Smooth muscle cell (in vitro differentiated cells): Measurements from ENCODE around the gene ACMSD. TPM values are rescaled to one million over a fixed set of nuclear protein-coding genes. Genes with fewer than 3 reads are reported as not detected.

Source experiments
- DNase-seq: peaks from one replicate; lab custom pipeline; 2025; ENCODE audit not compliant: unreplicated experiment; lab: John Stamatoyannopoulos, UW
- H2AFZ ChIP-seq: fragments of 200-600 bp; sonication (generic); 2 replicates; pipeline ENCODE4 v1.6.0; 2016; ENCODE audit warnings: antibody characterized with exemption, low read depth, mild to moderate bottlenecking
- H3F3A ChIP-seq: fragments of 200-600 bp; sonication (generic); 2 replicates; pipeline ENCODE4 v1.6.0; 2017; ENCODE audit warnings: antibody characterized with exemption, low read depth
- H3K27ac ChIP-seq: fragments of 200-600 bp; sonication (generic); 2 replicates; pipeline ENCODE4 v1.5.1; 2016; ENCODE audit warnings: low read depth, mild to moderate bottlenecking
- H3K27me3 ChIP-seq: fragments of 200-600 bp; sonication (generic); 2 replicates; pipeline ENCODE4 v1.6.1; 2016; ENCODE audit warnings: low read depth, mild to moderate bottlenecking
- H3K36me3 ChIP-seq: fragments of 200-600 bp; sonication (generic); 2 replicates; pipeline ENCODE4 v1.5.1; 2016; ENCODE audit warnings: low read depth
- H3K4me1 ChIP-seq: fragments of 200-600 bp; sonication (generic); 2 replicates; pipeline ENCODE4 v1.5.1; 2016; ENCODE audit warnings: low read depth
- H3K4me2 ChIP-seq: fragments of 200-600 bp; sonication (generic); 2 replicates; pipeline ENCODE4 v1.6.0; 2016; ENCODE audit warnings: mild to moderate bottlenecking
- H3K4me3 ChIP-seq: fragments of 200-600 bp; sonication (generic); 2 replicates; pipeline ENCODE4 v1.5.1; 2016; ENCODE audit warnings: mild to moderate bottlenecking
- H3K79me2 ChIP-seq: fragments of 200-600 bp; sonication (generic); 2 replicates; pipeline ENCODE4 v1.6.0; 2016; ENCODE audit warnings: low read depth, mild to moderate bottlenecking
- H3K9ac ChIP-seq: fragments of 200-600 bp; sonication (generic); 2 replicates; pipeline ENCODE4 v1.6.0; 2016; ENCODE audit warnings: low read depth
- H3K9me3 ChIP-seq: fragments of 200-600 bp; sonication (generic); replicated peaks from 2 replicates; pipeline ENCODE4 v1.5.1; 2016; ENCODE audit warnings: low read depth
- H4K20me1 ChIP-seq: fragments of 200-600 bp; sonication (generic); 2 replicates; pipeline ENCODE4 v1.6.0; 2016; ENCODE audit warnings: low read depth
- CTCF ChIP-seq: fragments of 200-600 bp; sonication (generic); IDR thresholded peaks from 2 replicates; pipeline ENCODE4 v1.5.1; 2017; ENCODE audit warnings: borderline replicate concordance, mild to moderate bottlenecking, antibody characterized with exemption; ENCODE audit not compliant: insufficient read depth, poor library complexity, severe bottlenecking
- WGBS: methylation state at CpG from one replicate; pipeline ENCODE4 v1.1.7; 2016; ENCODE audit warnings: low lambda C conversion rate; 5-methylcytosine and 5-hydroxymethylcytosine counted together
- polyA plus RNA-seq: library from polyadenylated mRNA; unstranded; fragments of >200 nt; fragmentation: Nextera tagmentation; extraction: Ambion mirVana; gene quantifications from 2 replicates; pipeline ENCODE4 v1.2.1, GENCODE V29; 2016
- total RNA-seq: library from RNA; depleted of rRNA; stranded (reverse); fragments of >200 nt; gene quantifications from 2 replicates; pipeline ENCODE4 v1.2.3, GENCODE V29; 2014

Gene ACMSD
- total and polyA plus RNA-seq, 2 experiments from 2014 or later, result not detected

DNA sequence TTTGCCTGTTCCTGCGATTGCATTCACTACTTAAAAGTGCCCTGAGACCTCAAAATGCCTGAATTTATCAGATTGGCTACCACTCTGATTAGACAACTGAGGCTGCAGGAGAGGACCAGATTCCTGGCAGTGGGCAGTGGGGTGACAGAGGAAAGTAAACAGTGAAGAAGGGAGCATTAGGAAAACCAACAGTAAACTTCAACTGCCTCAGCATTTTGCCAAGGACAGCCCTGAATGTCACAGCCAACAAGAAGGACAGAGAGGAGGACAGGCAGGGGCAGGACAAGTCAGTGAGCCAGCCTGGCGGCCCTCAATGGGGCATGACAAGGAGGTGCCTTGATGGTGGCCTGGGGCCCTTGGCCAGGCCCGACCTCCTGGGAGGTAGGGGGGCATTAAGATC, 24.3 kb downstream of the ACMSD start:
- DNase-seq, result no peak
- no peaks in the 10 kb centered on the region for H3K27me3 ChIP-seq
- 88% methylated on average over 3 of the region's 3 CpGs for WGBS

DNA sequence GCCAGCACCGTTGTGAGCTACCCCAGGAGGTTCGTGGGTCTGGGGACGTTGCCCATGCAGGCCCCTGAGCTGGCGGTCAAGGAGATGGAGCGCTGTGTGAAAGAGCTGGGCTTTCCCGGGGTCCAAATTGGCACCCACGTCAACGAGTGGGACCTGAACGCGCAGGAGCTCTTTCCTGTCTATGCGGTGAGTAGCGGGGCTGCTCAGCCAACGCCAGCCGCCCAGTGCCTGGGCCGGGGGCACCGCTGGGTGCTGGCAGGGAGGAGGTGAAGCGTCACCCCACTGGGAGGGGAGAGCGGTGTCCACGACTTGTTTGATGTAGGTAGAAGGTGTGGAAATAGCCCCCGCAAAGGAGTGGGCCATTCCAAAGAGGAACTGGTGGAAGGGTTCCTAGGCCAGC, 25.0 kb downstream of the ACMSD start:
- H3F3A ChIP-seq, result no peaks in the 10 kb centered on the region
- DNase-seq, result no peak
- no peaks in the 10 kb centered on the region for H3K79me2 ChIP-seq
- no peaks in the 10 kb centered on the region for H3K36me3 ChIP-seq
- no peak overlapping the region for H3K9ac ChIP-seq
- no peak for TF ChIP-seq CTCF
- no peak overlapping the region for H3K27ac ChIP-seq
- H3K4me3 ChIP-seq, result no peak overlapping the region
- H2AFZ ChIP-seq, result no peak overlapping the region
- H3K4me2 ChIP-seq, result no peak overlapping the region
- H3K27me3 ChIP-seq, result no peaks in the 10 kb centered on the region
- no peaks in the 10 kb centered on the region for H4K20me1 ChIP-seq
- H3K9me3 ChIP-seq, result no peaks in the 10 kb centered on the region
- 96% methylated on average over 20 of the region's 20 CpGs for WGBS
- no peaks in the 10 kb centered on the region for H3K4me1 ChIP-seq

More for the DNA sequence above, 24.3 kb downstream of the ACMSD start:
- no peaks in the 10 kb centered on the region for H3K36me3 ChIP-seq
- H3K4me2 ChIP-seq, result no peak overlapping the region
- no peak overlapping the region for H2AFZ ChIP-seq
- no peaks in the 10 kb centered on the region for H3F3A ChIP-seq
- H3K27ac ChIP-seq, result no peak overlapping the region
- H3K9me3 ChIP-seq, result no peaks in the 10 kb centered on the region
- H3K4me1 ChIP-seq, result no peaks in the 10 kb centered on the region
- no peaks in the 10 kb centered on the region for H4K20me1 ChIP-seq
- TF ChIP-seq CTCF, result no peak
- no peaks in the 10 kb centered on the region for H3K79me2 ChIP-seq
- H3K4me3 ChIP-seq, result no peak overlapping the region
- no peak overlapping the region for H3K9ac ChIP-seq

DNA sequence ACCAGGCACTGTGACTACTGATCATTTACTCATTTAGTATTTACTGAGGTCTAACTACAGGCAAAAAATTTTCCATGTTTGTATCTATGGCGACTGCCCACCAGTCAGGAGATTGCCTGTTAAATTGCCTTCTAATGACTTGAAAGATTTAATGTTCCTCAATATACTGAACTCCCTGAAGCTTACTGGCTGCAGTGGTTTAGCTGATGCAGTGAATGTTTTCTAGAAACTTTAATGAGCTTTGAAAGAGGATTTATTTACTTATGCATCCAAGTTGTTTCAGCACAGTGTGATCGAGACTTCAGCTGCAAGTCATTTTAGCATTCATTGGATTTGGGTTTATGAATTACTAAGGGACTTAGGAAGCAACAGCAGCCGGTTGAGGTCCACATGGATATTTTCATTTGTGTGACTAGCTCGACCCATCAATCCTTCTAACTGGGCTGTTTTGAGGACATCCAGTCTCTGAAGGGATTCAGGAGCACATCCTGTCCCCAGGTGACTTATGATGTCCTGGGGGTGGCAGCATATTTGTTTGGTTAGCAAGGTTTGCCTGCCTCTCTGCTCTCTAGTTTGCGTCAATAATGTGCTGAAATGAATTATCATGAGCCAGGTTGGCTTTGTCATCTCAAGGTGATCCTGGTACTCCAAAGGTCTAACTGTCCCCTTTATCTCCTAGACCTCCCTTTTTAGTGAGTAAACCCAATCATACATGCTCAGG, 26.8 kb downstream of the ACMSD start:
- H3K27me3 ChIP-seq, result no peaks in the 10 kb centered on the region
- 91% methylated on average over 5 of the region's 5 CpGs for WGBS
- no peaks in the 10 kb centered on the region for H3K4me1 ChIP-seq
- H3K36me3 ChIP-seq, result no peaks in the 10 kb centered on the region
- H3K9ac ChIP-seq, result no peak overlapping the region
- no peak overlapping the region for H3K4me2 ChIP-seq
- no peak overlapping the region for H3K4me3 ChIP-seq
- no peak for DNase-seq
- H2AFZ ChIP-seq, result no peak overlapping the region
- H3K27ac ChIP-seq, result no peak overlapping the region
- no peaks in the 10 kb centered on the region for H3F3A ChIP-seq
- H4K20me1 ChIP-seq, result no peaks in the 10 kb centered on the region
- TF ChIP-seq CTCF, result no peak
- H3K9me3 ChIP-seq, result no peaks in the 10 kb centered on the region
- H3K79me2 ChIP-seq, result no peaks in the 10 kb centered on the region
